Lung microvascular endothelial cell (primary cell): ENCODE data around the gene CXCL13. TPM values are rescaled to one million over a fixed set of nuclear protein-coding genes. Genes with fewer than 3 reads are reported as not detected.
A peak's percentile ranks its signal among the peaks of the same experiment; 100 is the strongest.
"Not testable (repeated sequence)": the region's sequence is repeated elsewhere in the genome, so short reads cannot be mapped to it uniquely, and the experiment has no call there.

Experiments
- DNase-seq, 2 donors: peaks; one replicate each; pipeline versions ENCODE4 v3.0.0 to v3.0.0-alpha.2; 2010; ENCODE audit warnings: low read depth in 2 of 2
- total RNA-seq: library from RNA; depleted of rRNA; stranded (reverse); fragments of >200 nt; gene quantifications from 2 replicates; pipeline ENCODE4 v1.2.1, GENCODE V29; 2014

The CXCL13 gene
- total RNA-seq, 1 donor from 2014 or later, result not detected

DNA sequence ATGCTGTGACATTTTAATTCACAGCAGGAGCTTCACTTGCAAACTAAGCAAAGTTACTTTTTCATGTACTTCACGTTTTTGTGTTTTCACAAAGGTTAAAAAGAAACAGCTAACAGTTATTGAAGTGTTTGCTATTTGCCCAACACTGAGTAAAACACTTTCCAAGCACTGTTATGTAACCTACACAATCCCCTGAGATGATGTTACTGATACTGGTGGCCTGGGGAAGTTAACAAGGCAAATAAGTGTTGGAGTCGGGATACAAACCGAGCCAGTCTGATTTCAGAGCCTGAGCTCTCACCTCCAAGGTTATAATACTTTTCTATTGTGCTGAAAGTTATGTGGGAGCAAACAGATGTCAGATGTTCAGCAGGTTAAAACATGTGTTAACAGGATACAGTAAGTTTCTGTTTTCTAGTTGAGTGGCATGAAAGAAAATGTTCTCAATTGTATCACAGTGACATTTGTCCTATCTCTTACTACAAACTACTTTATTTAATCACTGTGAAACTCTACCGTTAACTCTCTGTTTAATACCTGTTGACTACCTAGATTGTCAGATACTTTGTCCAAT lies 3.9 kb upstream of the CXCL13 start:
- DNase-seq, result no peak

DNA sequence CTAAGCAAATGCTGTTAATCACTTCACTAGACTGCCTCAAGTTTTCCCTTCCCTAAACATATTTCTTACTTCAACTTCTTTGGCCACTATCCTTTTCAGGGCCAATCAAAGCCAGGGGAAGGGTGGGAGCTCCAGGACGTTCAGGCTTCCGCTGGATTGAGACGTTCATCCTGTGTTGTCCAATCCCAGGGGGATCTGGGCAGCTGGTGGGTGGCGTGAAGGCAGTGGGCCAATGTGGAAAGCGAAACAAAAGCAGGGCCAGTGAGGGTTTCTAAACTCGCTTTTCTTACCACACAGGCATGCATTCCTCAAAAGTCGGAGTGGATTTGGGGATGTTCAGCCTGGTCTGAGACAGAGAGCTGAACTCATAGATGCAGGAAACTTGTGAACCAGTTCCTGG lies 7.6 kb downstream of the CXCL13 start:
- no peak for DNase-seq

DNA sequence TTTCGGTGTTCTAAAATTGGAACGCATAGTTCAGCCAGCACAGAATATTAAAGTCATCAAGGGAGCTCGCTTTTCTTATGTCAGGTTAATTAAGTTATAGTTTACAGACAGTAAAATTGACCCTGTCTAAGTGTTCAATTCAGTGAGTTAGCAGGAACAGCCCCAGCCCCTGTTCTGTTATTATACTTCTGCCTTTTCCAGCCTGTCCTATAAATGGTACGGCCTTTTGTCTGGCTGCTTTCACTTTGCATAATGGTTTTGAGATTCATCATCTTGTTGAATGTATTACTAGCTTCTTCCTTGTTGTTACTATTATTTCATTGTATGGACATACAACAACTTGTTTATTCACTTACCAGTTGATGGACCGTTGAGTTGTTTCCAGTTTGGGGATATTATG lies 9.5 kb downstream of the CXCL13 start:
- DNase-seq, result no peak

DNA sequence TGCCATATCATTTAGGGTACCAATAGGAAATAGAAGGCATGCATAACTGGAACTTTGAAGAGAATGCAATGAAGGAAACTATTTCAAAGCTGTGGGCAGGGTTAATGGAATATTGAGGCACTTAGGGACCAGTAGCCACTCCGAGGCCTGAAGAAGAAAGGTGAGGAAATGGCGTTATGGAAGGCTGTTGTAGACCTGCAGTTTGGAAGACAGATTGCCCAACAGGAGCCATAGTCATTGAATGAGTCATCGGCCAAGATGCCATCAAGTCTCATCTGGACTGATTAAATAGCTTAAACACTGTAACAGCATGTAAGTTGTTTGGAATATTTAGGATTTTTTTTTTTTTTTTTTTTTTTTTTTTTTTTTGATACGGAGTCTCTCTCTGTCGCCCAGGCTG lies 11.6 kb downstream of the CXCL13 start:
- DNase-seq, result no peak

DNA sequence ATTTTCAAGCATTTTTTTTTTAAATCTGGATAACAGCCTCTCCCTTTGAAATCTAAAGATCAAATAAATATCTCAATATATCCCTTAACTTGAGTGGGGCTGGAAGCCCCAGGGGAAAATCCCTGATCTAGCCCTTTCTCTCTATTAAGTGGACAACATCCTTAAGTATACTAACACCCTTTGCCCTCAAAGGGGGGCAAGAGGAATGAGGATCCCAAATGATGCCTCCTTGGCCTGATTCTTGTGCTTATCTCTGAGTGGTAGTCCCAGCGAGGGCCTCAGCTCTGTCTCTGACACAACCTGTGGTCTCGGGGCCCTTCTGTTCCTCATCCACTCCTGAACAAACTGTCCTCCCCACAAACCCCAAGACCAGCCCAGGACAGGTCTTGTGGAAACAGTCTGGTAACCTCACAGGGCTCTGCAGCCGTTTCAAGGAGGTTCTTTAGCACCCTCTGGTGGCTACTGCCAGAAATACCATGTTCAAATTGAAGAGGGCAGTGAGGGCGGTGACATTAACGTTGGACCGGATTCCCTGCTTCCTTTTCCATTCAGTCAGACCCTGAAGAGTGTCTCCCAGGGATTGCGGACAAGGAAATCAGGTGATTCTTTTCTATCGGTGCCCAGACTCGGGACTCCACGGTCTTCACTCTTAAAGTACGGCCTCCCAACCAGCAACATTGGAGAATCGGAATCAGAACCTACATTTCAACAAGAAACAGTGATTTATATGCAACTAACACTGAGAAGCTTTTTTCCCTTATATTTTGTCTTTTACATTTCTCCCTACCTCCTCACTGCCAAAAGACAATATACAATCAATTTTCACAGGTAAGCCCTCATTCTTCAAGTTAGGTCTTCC lies 13.0 kb downstream of the CXCL13 start:
- peak; percentile 72 to 81 for DNase-seq

DNA sequence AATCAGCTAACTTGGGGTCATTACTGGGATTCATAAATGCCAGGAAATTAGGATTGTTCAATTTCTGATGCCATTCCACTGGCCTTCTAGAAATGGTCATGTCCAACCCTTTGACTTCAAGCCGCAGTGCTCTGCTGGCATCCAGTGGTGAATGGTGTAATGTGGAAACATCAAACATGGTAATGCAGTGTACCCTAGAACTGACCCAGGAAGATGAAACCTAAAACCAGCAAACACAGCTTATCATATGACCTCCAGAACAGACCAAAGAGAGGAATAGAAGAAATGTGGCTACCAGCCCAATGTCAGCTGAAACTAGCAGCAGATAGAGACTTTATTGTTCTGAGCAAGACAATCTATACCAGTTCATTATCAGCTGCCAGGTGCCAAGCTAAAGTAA lies 13.8 kb downstream of the CXCL13 start:
- no peak for DNase-seq

DNA sequence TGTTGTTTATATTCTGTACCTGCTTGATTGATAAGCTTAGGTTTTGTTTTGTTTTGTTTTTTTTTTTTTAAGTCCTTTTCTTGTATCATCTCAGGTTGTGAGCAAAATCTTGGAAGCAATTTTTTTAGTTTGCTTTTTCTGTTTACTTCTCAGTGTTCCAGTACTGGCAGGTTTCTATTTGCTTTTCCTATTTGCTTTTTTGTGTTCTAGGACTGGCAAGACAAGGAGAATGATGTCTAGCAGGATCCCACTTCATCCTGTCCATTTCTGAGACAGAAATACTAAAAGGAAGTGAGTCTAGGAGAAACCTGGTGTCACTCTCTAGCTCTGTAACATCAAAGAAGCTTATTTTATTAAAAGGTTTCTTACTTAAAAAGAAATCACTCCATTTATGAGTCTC lies 15.6 kb downstream of the CXCL13 start:
- DNase-seq, result no peak

DNA sequence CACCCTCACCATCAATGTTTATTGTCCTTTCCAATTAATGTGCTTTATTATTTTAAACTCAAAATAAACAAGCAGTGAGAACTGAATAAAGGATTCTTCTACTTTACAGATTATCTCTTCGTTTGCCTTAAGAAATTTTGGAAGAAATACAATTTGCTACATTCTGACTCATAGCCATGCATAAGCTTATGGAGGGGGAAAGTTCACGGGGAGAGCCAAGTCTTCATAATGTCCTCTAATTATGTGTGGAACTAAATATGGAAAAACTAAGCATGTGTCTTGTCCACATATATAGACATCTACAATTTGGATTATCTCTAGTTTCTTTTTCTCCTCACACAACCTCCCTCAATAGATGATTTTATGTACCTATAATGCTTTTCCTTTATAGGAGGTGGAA lies 17.5 kb downstream of the CXCL13 start:
- DNase-seq, result no peak

DNA sequence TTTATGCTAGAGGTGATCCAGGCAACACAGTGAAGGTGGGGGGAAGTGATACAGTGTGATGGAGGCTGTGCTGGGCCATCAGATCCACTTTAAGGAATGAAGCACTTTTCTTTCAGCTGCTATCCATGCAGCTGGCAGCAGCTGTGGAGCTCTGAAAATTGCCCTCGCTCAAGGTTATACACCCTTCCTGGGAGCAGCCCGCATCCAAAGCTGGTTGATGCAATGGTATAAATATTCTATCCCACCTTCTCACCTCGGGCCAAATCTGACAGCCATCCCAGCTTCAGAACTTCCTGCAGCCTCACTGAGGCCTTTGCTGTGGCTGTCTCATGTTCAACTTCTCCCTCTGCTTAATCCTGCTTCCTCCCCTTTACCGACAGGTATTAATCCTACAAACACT lies 18.6 kb downstream of the CXCL13 start:
- no peak for DNase-seq

DNA sequence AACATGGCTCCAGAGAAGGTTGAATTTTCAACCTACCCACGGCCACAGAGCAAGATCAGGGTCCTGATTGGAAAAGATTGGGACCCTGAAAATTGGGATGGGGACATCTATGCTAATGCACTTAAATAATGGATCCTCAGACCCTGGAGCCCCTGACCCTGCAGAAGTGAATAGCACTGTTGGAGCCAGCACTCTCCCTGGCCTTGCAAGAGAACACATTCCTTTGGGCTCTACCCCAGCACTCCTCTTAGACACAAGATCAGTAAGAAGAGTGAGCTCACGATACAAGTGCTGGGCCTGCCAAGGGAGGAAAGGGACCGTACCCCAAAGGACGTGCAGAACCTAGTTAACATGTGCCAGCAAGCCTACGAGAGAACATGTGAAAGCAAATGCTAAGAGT lies 19.9 kb downstream of the CXCL13 start:
- no peak for DNase-seq

DNA sequence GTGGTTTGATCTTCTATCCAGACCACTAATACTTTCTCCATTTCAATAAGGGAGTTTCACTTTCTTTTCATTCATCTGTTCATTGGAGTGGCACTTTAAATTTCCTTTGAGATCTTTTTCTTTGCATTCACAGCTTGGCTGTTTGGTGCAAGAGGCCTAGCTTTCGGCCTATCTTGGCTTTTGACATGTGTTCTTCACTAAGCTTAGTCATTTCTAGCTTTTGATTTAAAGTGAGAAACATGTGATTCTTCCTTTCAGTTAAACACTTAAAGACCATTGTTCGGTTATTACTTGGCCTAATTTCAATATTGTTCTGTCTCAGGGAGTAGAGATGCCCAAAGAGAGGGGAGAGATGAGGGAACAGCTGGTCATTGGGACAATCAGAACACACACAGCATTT lies 24.3 kb downstream of the CXCL13 start:
- DNase-seq, result no peak

DNA sequence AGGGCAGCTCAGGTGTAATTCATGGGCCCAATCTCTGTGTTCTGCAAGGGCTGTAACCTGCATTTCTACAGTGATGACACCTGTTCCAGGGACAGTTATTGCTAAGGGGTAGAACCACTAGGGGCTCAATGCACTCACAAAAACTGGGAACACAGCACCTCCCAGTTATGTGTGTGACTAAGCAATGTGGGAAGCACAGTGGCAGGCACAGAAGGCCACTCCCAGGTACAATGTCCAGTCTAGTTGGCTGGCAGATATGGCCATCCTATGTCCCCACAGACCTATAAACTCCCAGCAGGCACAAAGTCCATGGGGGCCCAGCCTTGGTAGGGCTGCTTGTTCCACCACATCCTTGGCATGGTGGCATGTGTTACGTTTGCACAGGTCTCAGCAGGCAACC lies 25.7 kb downstream of the CXCL13 start:
- no peak for DNase-seq

DNA sequence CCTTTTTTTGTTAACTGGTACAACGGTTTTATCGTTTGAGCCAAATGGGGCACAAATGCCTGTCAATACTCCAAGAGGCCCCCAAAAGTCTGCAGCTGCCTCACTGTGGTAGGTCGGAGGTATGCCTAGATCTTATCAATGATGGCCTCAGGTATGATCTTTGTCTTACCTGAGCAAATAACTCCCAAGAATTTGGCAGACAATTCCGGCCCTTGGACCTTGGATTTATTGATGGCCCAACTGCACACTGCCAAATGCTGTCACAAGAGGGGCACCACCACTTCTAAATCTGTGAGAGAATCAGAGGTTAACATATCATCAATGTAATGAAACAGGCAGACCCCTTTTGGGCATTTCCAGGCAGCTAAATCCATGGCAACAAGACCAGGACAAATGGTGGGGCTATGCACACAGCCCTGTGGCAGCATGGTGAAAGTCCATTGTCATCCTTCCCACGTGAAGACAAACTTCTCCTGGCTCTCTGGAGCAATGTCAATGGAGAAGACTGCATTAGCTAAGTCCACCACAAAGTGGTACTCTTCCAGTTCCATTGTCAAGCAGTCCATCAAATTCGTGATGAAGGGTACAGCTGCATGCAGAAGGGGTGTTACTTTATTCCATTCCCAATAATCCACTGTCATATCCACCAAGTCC lies 28.6 kb downstream of the CXCL13 start:
- no peak for DNase-seq

DNA sequence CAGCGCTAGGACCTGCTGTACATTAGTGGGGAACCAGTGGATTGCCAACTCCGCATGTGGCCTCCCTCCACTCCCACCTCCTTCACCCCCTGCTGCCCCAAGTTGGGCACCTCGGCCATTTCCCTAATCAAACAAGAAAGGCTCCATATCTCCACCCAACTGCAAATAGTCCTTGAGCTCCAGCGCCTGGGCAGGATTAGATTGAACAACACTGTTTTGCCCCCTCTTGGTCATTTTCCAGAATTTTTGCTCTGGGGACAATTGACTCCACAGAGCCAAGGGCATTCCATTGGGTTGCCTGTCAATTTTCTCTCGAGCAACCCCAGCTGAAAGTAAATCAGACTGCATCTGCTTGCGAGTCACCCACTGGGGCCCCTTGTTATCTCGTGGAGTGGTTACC lies 29.6 kb downstream of the CXCL13 start:
- DNase-seq, result no peak

DNA sequence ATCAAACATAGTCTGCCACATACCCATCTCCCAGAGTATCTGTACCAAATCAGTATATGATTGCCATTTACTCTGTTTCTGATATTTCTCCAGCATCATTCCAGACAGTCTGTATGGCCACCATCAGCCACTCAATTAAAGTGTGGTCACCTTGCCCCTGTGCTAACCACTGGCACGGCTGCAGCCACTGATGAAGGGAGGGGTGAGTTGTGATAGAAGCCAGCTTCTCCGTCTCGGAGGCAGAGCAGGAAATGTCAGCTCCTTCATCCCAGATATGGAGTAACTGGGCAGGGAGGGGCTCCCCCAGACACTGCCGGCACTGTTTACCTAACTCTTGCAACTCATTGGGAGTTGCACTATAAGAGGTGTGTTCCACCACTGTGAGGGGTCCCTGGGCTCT lies 30.3 kb downstream of the CXCL13 start:
- DNase-seq, result no peak

DNA sequence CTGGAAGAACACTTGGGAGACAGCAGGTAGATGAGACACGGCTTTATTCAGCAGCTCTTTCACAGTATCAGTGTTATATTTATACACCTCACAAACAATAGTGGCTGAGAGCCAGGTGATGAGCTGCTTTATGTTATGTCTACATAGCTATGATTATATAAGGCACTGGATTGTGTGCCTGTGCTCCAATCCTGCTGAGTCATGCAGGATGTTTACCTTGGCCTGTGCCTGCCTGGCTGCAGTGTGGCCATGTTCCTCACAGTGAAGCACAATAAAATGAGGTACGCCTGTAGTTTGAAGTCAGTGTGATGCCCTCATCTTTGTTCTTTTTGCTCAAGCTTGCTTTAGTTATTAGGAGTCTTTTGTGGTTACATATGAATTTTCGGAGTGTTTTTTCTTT lies 31.3 kb downstream of the CXCL13 start:
- peak; percentile 93 to 98 for DNase-seq

DNA sequence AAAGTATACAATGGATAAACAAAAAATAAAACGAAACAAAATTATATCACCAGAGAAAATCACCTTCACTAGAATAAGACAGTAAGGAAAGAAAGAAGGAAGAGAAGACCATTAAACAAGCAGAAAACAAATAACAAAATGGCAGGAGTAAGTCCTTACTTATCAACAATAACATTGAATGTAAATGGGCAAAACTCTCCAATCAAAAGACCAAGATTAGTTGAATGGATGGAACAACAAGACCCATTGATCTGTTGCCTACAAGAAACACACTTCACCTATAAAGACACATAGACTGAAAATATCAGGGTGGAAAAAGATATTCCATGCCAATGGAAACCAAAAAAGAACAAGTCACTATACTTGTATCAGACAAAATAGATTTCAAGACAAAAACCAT lies 38.4 kb downstream of the CXCL13 start:
- DNase-seq, result not testable (repeated sequence)

DNA sequence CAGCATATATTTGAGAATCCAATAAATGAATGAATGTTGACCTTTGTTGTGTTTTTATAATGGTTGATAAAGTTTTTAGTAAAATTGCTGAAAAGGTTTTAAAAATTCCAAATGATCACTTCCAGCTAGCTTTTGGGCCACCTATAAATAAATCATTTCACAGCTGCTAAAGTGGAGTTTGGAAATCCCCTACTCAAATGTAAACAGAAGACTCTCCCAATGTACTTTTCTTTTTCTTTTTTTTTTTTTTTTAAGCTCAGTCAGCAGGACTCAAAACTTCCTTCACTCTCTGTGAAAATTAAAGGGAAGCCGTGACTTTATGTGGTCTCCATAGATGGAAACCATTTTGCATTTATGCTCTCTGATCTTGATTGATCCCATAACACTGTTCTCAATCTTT lies 45.2 kb downstream of the CXCL13 start:
- DNase-seq, result no peak

DNA sequence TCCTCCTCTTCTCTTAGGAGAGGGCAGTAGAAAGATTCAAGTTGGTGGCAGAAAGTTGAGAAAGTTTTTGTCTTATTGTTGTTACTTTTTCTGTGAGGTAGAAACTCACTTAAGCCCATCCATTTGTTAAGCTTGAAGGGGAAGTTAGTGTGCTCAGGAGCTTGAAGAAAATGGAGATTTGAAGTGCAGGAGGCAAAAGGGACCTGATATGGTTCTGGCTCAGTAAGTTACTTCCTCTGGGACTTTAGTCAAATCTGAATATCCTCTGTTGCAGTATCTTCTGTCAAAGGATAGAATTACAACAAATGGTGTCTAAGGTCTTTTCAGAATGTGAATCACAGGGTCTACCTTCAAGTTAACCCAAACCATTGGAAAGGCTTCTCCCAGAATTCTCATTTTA lies 46.2 kb downstream of the CXCL13 start:
- no peak for DNase-seq

DNA sequence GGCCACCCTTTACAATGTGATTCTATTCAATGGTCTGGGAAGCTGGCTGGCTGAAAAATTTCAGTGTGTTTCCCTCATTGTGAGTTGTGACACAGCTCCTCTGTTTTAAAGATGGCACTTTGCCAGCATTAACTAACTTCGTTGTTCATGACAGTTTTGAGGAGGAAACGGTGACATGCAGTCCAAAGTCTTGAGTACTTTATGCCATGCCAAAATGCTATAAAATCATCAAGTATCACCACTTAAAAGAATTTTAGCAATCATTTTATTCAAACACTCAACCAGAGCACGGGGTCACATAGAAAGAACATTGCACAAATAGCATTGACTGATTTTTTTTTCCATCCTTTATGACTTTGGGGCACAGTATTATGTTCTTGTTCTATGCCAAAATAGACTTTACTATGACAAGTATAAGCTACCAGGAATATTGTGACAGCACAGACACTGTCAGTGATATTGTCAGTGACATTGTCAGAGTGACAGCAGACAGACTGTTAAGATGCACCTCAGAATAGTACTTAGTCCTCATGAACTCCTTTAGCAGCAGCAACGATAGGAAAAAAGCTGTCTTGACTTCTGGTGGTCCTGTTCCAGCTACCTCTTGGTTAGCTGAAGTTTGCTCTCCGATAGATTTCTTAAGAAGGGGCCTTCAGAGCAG lies 46.7 kb downstream of the CXCL13 start:
- peak; percentile 19 to 32 for DNase-seq

DNA sequence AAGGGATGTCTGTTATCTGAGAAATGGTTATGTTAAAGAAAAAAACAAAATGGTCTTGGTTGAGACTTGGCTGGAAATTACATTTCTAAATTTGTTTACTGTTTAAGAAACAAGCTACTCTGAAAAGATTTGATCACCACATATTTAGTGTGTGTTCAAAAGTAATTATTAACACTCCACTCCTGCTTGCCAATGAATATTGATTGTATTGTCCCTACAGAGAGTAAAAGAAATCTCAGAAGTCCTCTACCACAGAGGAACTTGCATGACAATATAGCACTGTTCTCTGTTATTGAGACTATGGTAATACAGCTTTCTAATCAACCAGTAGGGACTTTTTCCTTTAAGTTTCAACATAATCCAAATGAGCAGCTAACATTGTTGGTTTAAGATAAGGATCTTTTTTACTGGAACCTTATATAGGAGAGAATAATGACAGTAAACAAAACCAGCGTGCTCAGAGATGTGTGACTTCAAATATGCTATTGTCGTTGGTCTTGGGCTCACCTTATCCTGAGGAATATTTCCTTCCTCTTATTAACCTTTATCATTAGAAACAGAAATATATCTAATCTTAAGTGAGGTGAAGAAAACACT lies 47.6 kb downstream of the CXCL13 start:
- no peak for DNase-seq

DNA sequence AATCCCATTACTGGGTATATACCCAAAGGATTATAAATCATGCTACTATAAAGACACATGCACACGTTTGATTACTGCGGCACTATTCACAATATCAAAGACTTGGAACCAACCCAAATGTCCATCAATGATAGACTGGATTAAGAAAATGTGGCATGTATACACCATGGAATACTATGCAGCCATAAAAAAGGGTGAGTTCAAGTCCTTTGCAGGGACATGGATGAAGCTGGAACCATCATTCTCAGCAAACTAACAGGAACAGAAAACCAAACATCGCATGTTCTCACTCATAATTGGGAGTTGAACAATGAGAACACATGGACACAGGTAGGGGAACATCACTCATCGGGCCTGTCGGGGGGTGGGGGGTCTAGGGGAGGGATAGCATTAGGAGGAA lies 54.7 kb downstream of the CXCL13 start:
- DNase-seq, result not testable (repeated sequence)
